Measurements from ENCODE around the gene KCNQ1.

Gene KCNQ1

GRCh38 chr11:2515401-2516275 is 70.8 kb downstream of the KCNQ1 start:
- DNase-seq, result no peak

- DNase-seq, result no peak
These were observed 71.6 kb downstream of the KCNQ1 start for GRCh38 chr11:2516276-2517015.

- no peak for DNase-seq
These were observed 72.2 kb downstream of the KCNQ1 start for GRCh38 chr11:2517016-2517385.

- no peak for DNase-seq
These were observed 72.7 kb downstream of the KCNQ1 start for GRCh38 chr11:2517386-2518064.

- no peak for DNase-seq
These were observed 73.5 kb downstream of the KCNQ1 start for GRCh38 chr11:2518111-2518982.

GRCh38 chr11:2518983-2519340 is 74.2 kb downstream of the KCNQ1 start:
- no peak for DNase-seq

GRCh38 chr11:2519517-2519861 is 74.7 kb downstream of the KCNQ1 start:
- no peak for DNase-seq

GRCh38 chr11:2519862-2520735 is 75.3 kb downstream of the KCNQ1 start:
- DNase-seq, result no peak

- DNase-seq, result no peak
These were observed 75.9 kb downstream of the KCNQ1 start for GRCh38 chr11:2520736-2521035.

- DNase-seq, result no peak
These were observed 76.4 kb downstream of the KCNQ1 start for GRCh38 chr11:2521081-2521732.

- no peak for DNase-seq
These were observed 77.2 kb downstream of the KCNQ1 start for GRCh38 chr11:2521733-2522630.

GRCh38 chr11:2522631-2523255 is 77.9 kb downstream of the KCNQ1 start:
- DNase-seq, result no peak

GRCh38 chr11:2523821-2524391 is 79.1 kb downstream of the KCNQ1 start:
- no peak for DNase-seq

GRCh38 chr11:2524446-2525165 is 79.8 kb downstream of the KCNQ1 start:
- DNase-seq, result no peak

GRCh38 chr11:2525166-2525861 is 80.5 kb downstream of the KCNQ1 start:
- no peak for DNase-seq

- no peak for DNase-seq
These were observed 81.4 kb downstream of the KCNQ1 start for GRCh38 chr11:2525941-2526807.

GRCh38 chr11:2526808-2527381 is 82.1 kb downstream of the KCNQ1 start:
- DNase-seq, result no peak

Measured in fibroblast of skin of right biceps (primary cell).